ENCODE data around the gene NCOA1. TPM values are rescaled to one million over a fixed set of nuclear protein-coding genes. Genes with fewer than 3 reads are reported as not detected.

Gene NCOA1
- total RNA-seq, 4 donors from 2014 or later = 41.3 to 69.6 (median 54.8) TPM

DNA sequence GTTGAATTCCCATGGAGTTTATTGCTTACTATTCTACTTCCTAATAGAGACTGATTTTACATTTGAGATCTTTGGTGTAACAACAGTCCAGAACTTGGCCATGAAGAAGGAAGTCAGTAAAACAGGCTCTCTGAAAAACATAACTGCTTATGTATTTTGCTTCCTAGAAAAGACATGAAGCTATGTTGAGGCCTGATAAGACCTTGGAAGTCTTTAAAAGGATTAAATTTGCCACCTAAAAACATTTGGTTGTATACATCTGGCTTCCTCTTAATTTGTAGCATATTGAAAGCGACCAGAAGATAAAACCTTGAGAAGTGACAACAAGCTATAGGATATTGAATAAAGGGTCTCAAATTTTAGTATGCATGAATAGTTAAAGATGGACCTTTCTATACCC lies 265.7 kb downstream of the NCOA1 start:
- H3K27ac ChIP-seq = no peak overlapping the region
- no peaks in the 10 kb centered on the region for H3K27me3 ChIP-seq
- H3K4me3 ChIP-seq = no peak overlapping the region
- no peak for DNase-seq
- no peak for TF ChIP-seq POLR2A (IDR thresholded peaks at IDR 0.05)
- no peak for TF ChIP-seq CTCF (IDR thresholded peaks at IDR 0.05)
- H3K9me3 ChIP-seq = no peaks in the 10 kb centered on the region
- peaks cover 0 to 81% (median 0%) of the 10 kb centered on the region in 3 donors for H3K36me3 ChIP-seq
- no peaks in the 10 kb centered on the region for H3K4me1 ChIP-seq

GRCh38 chr2:24761866-24762265 lies 270.8 kb downstream of the NCOA1 start:
- no peak overlapping the region for H3K27ac ChIP-seq
- DNase-seq = no peak
- H3K36me3 ChIP-seq = peaks cover 0 to 76% (median 0%) of the 10 kb centered on the region in 3 donors
- TF ChIP-seq CTCF (IDR thresholded peaks at IDR 0.05) (no peak), POLR2A (IDR thresholded peaks at IDR 0.05) (no peak)
- H3K4me1 ChIP-seq = no peaks in the 10 kb centered on the region
- H3K9me3 ChIP-seq = no peaks in the 10 kb centered on the region
- H3K4me3 ChIP-seq = no peak overlapping the region
- H3K27me3 ChIP-seq = no peaks in the 10 kb centered on the region

- H3K27ac ChIP-seq = no peak overlapping the region
- H3K27me3 ChIP-seq = no peaks in the 10 kb centered on the region
- DNase-seq = no peak
- H3K36me3 ChIP-seq = peaks cover 0 to 70% (median 0%) of the 10 kb centered on the region in 3 donors
- no peaks in the 10 kb centered on the region for H3K4me1 ChIP-seq
- TF ChIP-seq POLR2A (IDR thresholded peaks at IDR 0.05) = no peak
- TF ChIP-seq CTCF (IDR thresholded peaks at IDR 0.05) = no peak
- no peaks in the 10 kb centered on the region for H3K9me3 ChIP-seq
- H3K4me3 ChIP-seq = no peak overlapping the region
These were observed 271.5 kb downstream of the NCOA1 start for GRCh38 chr2:24762518-24762917.

GRCh38 chr2:24763843-24764242 lies 272.8 kb downstream of the NCOA1 start:
- Histone ChIP-seq H3K36me3 (peaks cover 0 to 65% (median 0%) of the 10 kb centered on the region in 3 donors), H3K4me3 (no peak overlapping the region), H3K27me3 (no peaks in the 10 kb centered on the region), H3K9me3 (no peaks in the 10 kb centered on the region), H3K4me1 (no peaks in the 10 kb centered on the region), H3K27ac (no peak overlapping the region)
- TF ChIP-seq CTCF (IDR thresholded peaks at IDR 0.05) (no peak), POLR2A (IDR thresholded peaks at IDR 0.05) (no peak)
- no peak for DNase-seq

- H3K4me3 ChIP-seq = no peak overlapping the region
- no peaks in the 10 kb centered on the region for H3K4me1 ChIP-seq
- no peak for TF ChIP-seq POLR2A (IDR thresholded peaks at IDR 0.05)
- TF ChIP-seq CTCF (IDR thresholded peaks at IDR 0.05) = no peak
- DNase-seq = no peak
- peaks cover 0 to 58% (median 0%) of the 10 kb centered on the region in 3 donors for H3K36me3 ChIP-seq
- H3K27ac ChIP-seq = no peak overlapping the region
- no peaks in the 10 kb centered on the region for H3K27me3 ChIP-seq
- H3K9me3 ChIP-seq = no peaks in the 10 kb centered on the region
These were observed 275.6 kb downstream of the NCOA1 start for GRCh38 chr2:24766609-24767008.

DNA sequence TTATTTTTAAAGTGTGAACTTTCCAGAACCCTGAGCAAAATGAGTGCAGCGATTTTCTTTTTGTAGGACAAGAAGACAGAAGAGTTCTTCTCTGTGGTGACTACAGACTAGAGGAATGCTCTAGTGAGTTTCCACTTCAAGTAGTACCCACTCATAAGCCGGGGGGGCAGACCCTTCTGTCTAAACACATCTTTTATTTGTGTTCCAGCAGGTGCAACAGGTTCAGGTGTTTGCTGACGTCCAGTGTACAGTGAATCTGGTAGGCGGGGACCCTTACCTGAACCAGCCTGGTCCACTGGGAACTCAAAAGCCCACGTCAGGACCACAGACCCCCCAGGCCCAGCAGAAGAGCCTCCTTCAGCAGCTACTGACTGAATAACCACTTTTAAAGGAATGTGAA lies 277.0 kb downstream of the NCOA1 start:
- Histone ChIP-seq H3K27me3 (no peaks in the 10 kb centered on the region), H3K4me3 (no peak overlapping the region), H3K9me3 (no peaks in the 10 kb centered on the region), H3K4me1 (no peaks in the 10 kb centered on the region), H3K27ac (no peak overlapping the region), H3K36me3 (peaks cover 0 to 44% (median 0%) of the 10 kb centered on the region in 3 donors)
- DNase-seq = no peak
- TF ChIP-seq POLR2A (IDR thresholded peaks at IDR 0.05) = no peak
- no peak for TF ChIP-seq CTCF (IDR thresholded peaks at IDR 0.05)
